ENCODE data around the gene AP4M1.

AP4M1 gene

DNA sequence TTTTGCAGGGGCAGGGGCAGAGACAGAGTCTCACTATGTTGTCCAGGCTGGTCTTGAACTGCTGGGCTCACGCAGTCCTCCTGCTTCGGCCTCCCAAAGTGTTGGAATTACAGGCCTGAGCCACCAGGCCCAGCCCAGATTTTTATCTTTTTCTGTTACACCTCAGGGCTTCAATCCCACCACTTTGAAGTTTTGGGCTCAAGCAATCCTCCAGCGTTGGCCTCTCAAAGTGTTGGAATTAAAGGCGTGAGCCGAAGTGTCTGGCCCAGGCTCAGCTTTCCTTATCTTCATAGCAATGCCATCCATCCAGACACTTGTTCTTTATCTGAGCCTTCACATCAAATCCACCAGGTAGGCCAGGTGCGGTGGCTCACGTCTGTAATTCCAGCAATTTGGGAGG, 13.6 kb downstream of the AP4M1 start:
- no peak overlapping the region for H3K4me3 ChIP-seq (ENCODE audit: control insufficient read depth, low read depth, low read length)
- TF ChIP-seq, protein P1, sequence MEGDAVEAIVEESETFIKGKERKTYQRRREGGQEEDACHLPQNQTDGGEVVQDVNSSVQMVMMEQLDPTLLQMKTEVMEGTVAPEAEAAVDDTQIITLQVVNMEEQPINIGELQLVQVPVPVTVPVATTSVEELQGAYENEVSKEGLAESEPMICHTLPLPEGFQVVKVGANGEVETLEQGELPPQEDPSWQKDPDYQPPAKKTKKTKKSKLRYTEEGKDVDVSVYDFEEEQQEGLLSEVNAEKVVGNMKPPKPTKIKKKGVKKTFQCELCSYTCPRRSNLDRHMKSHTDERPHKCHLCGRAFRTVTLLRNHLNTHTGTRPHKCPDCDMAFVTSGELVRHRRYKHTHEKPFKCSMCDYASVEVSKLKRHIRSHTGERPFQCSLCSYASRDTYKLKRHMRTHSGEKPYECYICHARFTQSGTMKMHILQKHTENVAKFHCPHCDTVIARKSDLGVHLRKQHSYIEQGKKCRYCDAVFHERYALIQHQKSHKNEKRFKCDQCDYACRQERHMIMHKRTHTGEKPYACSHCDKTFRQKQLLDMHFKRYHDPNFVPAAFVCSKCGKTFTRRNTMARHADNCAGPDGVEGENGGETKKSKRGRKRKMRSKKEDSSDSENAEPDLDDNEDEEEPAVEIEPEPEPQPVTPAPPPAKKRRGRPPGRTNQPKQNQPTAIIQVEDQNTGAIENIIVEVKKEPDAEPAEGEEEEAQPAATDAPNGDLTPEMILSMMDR (conservative IDR thresholded peaks at IDR 0.05; ENCODE audit: control insufficient read depth, insufficient read depth, low read depth, low read length) = no peak
- no peak for DNase-seq (ENCODE audit: low read depth)

DNA sequence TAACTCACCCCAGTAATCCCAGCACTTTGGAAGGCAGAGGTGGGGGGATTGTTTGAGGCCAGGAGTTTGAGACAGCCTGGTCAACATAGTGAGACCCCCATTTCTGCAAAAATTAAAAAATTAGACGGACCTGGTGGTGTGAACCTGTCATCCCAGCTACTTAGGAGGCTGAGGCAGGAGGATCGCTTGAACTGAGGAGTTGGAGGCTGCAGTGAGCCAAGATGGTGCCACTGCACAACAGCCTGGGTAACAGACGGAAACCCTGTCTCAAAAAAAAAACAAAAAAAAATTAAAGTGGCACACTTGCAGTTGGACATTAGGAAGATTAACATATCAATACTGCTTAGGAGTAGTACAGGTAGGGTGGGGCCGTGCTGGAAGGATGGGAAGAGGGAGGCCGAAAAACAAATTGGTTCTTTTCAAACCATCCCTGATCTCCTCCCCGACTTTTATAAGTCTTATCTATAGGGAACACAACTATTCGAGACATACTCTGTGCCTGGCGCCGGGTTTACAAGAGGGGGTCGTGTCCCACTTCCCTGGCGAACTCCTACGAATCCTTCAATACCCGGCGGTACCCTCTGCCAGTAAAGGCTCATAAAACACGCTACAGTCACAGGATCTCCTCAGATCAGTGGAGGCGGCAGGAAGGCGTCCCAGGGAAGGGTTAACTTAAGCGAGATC, 17.1 kb downstream of the AP4M1 start:
- peak overlapping the region; percentile 97 for H3K4me3 ChIP-seq (ENCODE audit: control insufficient read depth, low read depth, low read length)
- DNase-seq (ENCODE audit: low read depth) = no peak
- TF ChIP-seq, protein P1 (conservative IDR thresholded peaks at IDR 0.05; ENCODE audit: control insufficient read depth, insufficient read depth, low read depth, low read length) = no peak

DNA sequence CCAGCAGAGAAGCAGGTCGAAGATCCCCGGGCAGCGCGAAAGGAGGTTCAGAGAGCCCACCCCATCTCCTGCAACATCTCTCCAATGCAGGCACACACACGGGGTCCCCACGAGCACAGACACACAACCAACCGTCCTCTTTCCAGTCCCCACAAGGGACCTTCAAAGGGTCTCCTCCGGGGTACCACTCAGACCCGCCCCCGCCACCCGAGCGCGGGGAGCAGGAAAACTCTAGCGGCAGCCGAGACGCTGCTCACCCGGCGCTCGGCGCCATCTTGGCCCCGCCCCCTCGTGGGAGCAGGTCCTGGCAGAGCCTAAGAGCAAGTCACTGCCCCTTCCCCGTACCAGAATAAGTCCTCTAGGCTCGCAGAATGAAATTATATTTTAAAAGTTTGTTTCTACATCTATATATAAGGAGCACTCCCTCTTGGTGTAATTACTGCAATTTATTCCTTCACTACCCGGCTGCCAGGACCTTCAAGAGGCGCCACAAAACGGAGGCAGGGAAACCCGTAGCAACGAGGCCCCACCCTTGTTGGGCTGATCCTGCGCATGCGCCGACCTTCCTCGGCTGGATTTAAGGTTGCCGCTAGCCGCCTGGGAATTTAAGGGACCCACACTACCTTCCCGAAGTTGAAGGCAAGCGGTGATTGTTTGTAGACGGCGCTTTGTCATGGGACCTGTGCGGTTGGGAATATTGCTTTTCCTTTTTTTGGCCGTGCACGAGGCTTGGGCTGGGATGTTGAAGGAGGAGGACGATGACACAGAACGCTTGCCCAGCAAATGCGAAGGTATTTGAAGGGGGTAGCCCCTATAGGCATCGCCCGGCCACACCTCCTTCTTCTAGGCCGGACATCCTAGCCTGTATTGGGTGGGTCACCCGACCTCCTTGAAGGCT, 17.9 kb downstream of the AP4M1 start, which contains the start of the genes CNPY4 and TAF6:
Gene CNPY4, plus strand, starts transcription at position 563 of the 898 bp plus-strand sequence. Its CDS starts 111 bp downstream, at position 674.
Gene TAF6, minus strand, starts transcription at position 287 of the 898 bp plus-strand sequence. CDS start 5,149 bp downstream, outside the sequence.
- peak; percentile 95 for DNase-seq (ENCODE audit: low read depth)
- TF ChIP-seq, protein P1 (conservative IDR thresholded peaks at IDR 0.05; ENCODE audit: control insufficient read depth, insufficient read depth, low read depth, low read length) = no peak
- H3K4me3 ChIP-seq (ENCODE audit: control insufficient read depth, low read depth, low read length) = peak within 1 kb of the TSS; percentile 97

DNA sequence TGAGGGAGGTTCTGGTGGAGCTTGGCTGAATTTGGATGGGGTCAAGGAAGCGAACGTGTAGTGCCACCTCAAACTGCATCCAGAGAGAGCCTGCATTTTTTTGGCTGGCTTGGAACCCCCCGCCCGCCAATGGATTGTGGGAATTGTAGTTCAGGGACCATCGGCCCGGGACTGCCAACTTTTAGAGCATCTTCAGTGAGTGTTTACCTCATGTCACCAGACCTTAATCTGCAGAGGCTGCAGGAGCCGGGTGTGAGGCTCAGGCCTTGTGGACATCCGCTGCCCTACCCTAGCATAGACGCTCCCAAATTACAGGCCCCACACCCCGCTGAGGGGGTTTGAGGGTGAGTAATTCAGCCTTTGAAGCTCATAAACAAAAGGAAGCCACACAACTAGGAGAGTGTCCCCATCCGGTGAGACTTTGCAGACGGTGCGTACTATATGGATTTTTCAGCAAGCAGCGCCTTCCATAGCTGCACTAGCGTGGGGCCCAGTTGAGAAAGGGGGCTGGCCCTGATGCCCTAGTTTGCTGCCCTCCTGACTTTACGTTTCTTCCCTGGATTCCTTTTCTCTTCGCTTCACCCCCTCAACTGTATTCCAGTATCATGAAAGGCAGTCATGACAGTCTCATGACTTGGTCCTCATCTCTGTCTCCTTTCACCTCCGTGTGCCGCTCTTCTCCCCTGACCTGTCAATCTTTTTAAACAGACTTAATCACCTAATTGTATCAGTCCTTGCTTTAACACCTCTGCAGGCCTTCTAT, 18.7 kb downstream of the AP4M1 start:
- TF ChIP-seq, protein P1 (conservative IDR thresholded peaks at IDR 0.05; ENCODE audit: control insufficient read depth, insufficient read depth, low read depth, low read length) = no peak
- peak; percentile 64 for DNase-seq (ENCODE audit: low read depth)

DNA sequence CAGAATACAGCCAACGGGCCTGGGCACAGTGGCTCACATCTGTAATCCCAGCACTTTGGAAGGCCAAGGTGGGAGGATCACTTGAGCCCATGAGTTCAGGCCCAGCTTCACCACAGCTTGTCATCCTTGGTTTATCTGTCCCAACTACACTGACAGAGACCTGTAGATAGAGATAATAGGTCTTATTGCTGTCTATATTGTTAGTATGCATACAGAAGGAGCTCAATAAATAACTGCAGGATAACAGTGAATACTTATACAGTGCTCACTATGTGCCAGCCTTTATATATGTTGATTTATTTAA, 19.2 kb downstream of the AP4M1 start:
- TF ChIP-seq, protein P1 (conservative IDR thresholded peaks at IDR 0.05; ENCODE audit: control insufficient read depth, insufficient read depth, low read depth, low read length) = no peak
- no peak for DNase-seq (ENCODE audit: low read depth)
- H3K4me3 ChIP-seq (ENCODE audit: control insufficient read depth, low read depth, low read length) = peak overlapping the region; percentile 97

More for the DNA sequence above, 18.7 kb downstream of the AP4M1 start:
- peak overlapping the region; percentile 97 for H3K4me3 ChIP-seq (ENCODE audit: control insufficient read depth, low read depth, low read length)

DNA sequence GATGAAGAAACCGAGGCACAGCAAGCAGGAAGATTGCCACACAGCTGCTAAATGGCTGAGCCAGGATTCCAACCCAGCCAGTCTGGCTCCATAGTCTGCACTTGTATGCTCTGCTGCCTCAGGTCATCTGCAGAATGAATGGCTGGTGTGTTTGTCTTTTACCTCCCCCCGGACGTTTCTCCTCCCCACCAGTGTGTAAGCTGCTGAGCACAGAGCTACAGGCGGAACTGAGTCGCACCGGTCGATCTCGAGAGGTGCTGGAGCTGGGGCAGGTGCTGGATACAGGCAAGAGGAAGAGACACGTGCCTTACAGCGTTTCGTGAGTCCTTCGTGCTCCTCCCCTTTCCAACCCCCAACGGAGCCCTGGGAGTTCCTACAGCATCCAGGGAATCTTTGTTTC, 20.6 kb downstream of the AP4M1 start:
- H3K4me3 ChIP-seq (ENCODE audit: control insufficient read depth, low read depth, low read length) = no peak overlapping the region
- DNase-seq (ENCODE audit: low read depth) = no peak
- TF ChIP-seq, protein P1 (conservative IDR thresholded peaks at IDR 0.05; ENCODE audit: control insufficient read depth, insufficient read depth, low read depth, low read length) = no peak
